GM12878 (cell line): ENCODE measurements around the gene TSSC4.

ENCODE experiments used
- BCL3 ChIP-seq: IDR thresholded peaks from 2 replicates; pipeline ENCODE4 v1.6.1; 2011; ENCODE audit warnings: borderline replicate concordance, low read depth, mild to moderate bottlenecking, moderate library complexity, low read length; ENCODE audit not compliant: insufficient read depth, poor library complexity, severe bottlenecking
- CBX5 ChIP-seq: sonication (generic); IDR thresholded peaks from 2 replicates; pipeline ENCODE4 v1.6.1; 2016; ENCODE audit warnings: low read depth, moderate library complexity, mild to moderate bottlenecking, inconsistent platforms
- EP300 ChIP-seq, 2 experiments: fragments of 150-350 bp in 1 of 2; IDR thresholded peaks; 2 replicates each; pipeline ENCODE4 v1.6.1; 2011 to 2012; ENCODE audit warnings: low read depth in 2 of 2, low read length in 2 of 2, borderline replicate concordance in 1 of 2, improper control_type of control experiment in 1 of 2, inconsistent platforms in 1 of 2; ENCODE audit not compliant: control insufficient read depth in 1 of 2
- JUND ChIP-seq: IDR thresholded peaks from 2 replicates; pipeline ENCODE4 v1.6.1; 2012; ENCODE audit warnings: low read depth, mild to moderate bottlenecking, low read length, improper control_type of control experiment, moderate library complexity
- KDM1A ChIP-seq: fragments of 200-600 bp; sonication (generic); IDR thresholded peaks from 2 replicates; pipeline ENCODE4 v1.6.1; 2016; ENCODE audit warnings: borderline replicate concordance
- POLR2A ChIP-seq: IDR thresholded peaks from 2 replicates; pipeline ENCODE4 v1.6.1; 2011; ENCODE audit warnings: low read depth, mild to moderate bottlenecking, low read length
- SIN3A ChIP-seq: IDR thresholded peaks from 2 replicates; pipeline ENCODE4 v1.6.1; 2012; ENCODE audit warnings: low read depth, low read length, improper control_type of control experiment
- SIX5 ChIP-seq: IDR thresholded peaks from 2 replicates; pipeline ENCODE4 v1.6.1; 2011; ENCODE audit warnings: mild to moderate bottlenecking, low read depth, low read length, moderate library complexity; ENCODE audit not compliant: severe bottlenecking
- SP1 ChIP-seq: IDR thresholded peaks from one replicate; pipeline ENCODE4 v1.6.1; 2011; ENCODE audit warnings: low read depth, low read length
- SPI1 ChIP-seq: IDR thresholded peaks from 2 replicates; pipeline ENCODE4 v1.6.1; 2011; ENCODE audit warnings: low read depth, mild to moderate bottlenecking, low read length, moderate library complexity, borderline replicate concordance; ENCODE audit not compliant: insufficient read depth
- TBL1XR1 ChIP-seq: IDR thresholded peaks from 2 replicates; pipeline ENCODE4 v1.6.1; 2012; ENCODE audit warnings: low read depth, low read length, improper control_type of control experiment
- TF ChIP-seq, protein P1 (sequence below), 3 experiments: IDR thresholded peaks in 2 of 3; conservative IDR thresholded peaks in 1 of 3; 2 replicates each; pipeline ENCODE4 v1.5.1; 2011; ENCODE audit warnings: low read depth in 3 of 3, low read length in 3 of 3, mild to moderate bottlenecking in 3 of 3, control low read depth in 2 of 3, moderate library complexity in 2 of 3, inconsistent platforms in 1 of 3, mixed read lengths in 1 of 3; ENCODE audit not compliant: control insufficient read depth in 2 of 3, insufficient read depth in 1 of 3; ENCODE audit errors: extremely low read depth in 1 of 3
- TF ChIP-seq, protein P2 (sequence below): IDR thresholded peaks from 2 replicates; pipeline ENCODE4 v1.6.1; 2012; ENCODE audit warnings: mild to moderate bottlenecking, low read depth, low read length
- TF ChIP-seq, protein P3 (sequence below): fragments of 450-650 bp; IDR thresholded peaks from 2 replicates; pipeline ENCODE4 v1.6.1; 2017; ENCODE audit warnings: mild to moderate bottlenecking, low read depth, inconsistent platforms; ENCODE audit not compliant: poor library complexity, severe bottlenecking

DNA sequence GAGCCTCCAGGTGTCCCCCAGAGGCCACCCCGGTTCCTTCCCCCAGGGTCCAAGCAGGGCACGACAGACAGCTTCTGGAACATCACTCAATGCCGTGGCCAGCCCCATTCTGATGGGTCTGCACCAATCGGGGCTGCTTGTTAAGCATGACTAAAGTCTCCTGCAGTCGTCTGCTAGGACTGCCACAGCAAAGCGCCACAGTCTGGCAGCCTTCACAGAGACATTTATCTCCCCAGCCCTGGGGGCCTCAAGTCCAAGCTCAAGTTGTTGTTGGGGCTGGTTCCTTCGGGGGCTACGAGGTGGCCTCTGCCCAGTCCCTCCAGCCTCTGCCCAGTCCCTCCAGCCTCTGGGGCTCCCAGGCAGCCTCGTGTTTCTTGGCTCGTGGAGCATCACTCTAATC is 37.4 kb upstream of the TSSC4 start:
- TF ChIP-seq, protein P1, sequence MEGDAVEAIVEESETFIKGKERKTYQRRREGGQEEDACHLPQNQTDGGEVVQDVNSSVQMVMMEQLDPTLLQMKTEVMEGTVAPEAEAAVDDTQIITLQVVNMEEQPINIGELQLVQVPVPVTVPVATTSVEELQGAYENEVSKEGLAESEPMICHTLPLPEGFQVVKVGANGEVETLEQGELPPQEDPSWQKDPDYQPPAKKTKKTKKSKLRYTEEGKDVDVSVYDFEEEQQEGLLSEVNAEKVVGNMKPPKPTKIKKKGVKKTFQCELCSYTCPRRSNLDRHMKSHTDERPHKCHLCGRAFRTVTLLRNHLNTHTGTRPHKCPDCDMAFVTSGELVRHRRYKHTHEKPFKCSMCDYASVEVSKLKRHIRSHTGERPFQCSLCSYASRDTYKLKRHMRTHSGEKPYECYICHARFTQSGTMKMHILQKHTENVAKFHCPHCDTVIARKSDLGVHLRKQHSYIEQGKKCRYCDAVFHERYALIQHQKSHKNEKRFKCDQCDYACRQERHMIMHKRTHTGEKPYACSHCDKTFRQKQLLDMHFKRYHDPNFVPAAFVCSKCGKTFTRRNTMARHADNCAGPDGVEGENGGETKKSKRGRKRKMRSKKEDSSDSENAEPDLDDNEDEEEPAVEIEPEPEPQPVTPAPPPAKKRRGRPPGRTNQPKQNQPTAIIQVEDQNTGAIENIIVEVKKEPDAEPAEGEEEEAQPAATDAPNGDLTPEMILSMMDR (IDR thresholded peaks at IDR 0.05 in 2 of 3, conservative IDR thresholded peaks at IDR 0.05 in 1 of 3; ENCODE audit: control insufficient read depth in 2 of 3, extremely low read depth in 1 of 3, insufficient read depth in 1 of 3, low read depth in 3 of 3, low read length in 3 of 3) = no peak
- TF ChIP-seq TBL1XR1 = no peak
- no peak for TF ChIP-seq SIN3A
- TF ChIP-seq, protein P2, sequence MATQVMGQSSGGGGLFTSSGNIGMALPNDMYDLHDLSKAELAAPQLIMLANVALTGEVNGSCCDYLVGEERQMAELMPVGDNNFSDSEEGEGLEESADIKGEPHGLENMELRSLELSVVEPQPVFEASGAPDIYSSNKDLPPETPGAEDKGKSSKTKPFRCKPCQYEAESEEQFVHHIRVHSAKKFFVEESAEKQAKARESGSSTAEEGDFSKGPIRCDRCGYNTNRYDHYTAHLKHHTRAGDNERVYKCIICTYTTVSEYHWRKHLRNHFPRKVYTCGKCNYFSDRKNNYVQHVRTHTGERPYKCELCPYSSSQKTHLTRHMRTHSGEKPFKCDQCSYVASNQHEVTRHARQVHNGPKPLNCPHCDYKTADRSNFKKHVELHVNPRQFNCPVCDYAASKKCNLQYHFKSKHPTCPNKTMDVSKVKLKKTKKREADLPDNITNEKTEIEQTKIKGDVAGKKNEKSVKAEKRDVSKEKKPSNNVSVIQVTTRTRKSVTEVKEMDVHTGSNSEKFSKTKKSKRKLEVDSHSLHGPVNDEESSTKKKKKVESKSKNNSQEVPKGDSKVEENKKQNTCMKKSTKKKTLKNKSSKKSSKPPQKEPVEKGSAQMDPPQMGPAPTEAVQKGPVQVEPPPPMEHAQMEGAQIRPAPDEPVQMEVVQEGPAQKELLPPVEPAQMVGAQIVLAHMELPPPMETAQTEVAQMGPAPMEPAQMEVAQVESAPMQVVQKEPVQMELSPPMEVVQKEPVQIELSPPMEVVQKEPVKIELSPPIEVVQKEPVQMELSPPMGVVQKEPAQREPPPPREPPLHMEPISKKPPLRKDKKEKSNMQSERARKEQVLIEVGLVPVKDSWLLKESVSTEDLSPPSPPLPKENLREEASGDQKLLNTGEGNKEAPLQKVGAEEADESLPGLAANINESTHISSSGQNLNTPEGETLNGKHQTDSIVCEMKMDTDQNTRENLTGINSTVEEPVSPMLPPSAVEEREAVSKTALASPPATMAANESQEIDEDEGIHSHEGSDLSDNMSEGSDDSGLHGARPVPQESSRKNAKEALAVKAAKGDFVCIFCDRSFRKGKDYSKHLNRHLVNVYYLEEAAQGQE = no peak
- no peak for TF ChIP-seq SIX5
- TF ChIP-seq EP300 (IDR thresholded peaks at IDR 0.05; ENCODE audit: borderline replicate concordance in 1 of 2, control insufficient read depth in 1 of 2, low read depth in 2 of 2, low read length in 2 of 2) = no peak
- no peak for TF ChIP-seq SPI1
- TF ChIP-seq SP1 = no peak
- no peak for TF ChIP-seq CBX5
- TF ChIP-seq BCL3 = no peak
- no peak for TF ChIP-seq POLR2A
- no peak for TF ChIP-seq KDM1A
- no peak for TF ChIP-seq JUND
- TF ChIP-seq, protein P3, sequence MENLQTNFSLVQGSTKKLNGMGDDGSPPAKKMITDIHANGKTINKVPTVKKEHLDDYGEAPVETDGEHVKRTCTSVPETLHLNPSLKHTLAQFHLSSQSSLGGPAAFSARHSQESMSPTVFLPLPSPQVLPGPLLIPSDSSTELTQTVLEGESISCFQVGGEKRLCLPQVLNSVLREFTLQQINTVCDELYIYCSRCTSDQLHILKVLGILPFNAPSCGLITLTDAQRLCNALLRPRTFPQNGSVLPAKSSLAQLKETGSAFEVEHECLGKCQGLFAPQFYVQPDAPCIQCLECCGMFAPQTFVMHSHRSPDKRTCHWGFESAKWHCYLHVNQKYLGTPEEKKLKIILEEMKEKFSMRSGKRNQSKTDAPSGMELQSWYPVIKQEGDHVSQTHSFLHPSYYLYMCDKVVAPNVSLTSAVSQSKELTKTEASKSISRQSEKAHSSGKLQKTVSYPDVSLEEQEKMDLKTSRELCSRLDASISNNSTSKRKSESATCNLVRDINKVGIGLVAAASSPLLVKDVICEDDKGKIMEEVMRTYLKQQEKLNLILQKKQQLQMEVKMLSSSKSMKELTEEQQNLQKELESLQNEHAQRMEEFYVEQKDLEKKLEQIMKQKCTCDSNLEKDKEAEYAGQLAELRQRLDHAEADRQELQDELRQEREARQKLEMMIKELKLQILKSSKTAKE = no peak
